ENCODE data around the gene AHDC1. TPM values are rescaled to one million over a fixed set of nuclear protein-coding genes. Genes with fewer than 3 reads are reported as not detected.

The AHDC1 gene
- total and polyA plus RNA-seq, 10 of the 15 experiments (the other 5 are each of a cell fraction or from before 2014, with no cell fraction given), result 0.21 to 13.0 (median 1.4) TPM

- DNase-seq (ENCODE audit: low read depth, low spot score) (no peak), FAIRE-seq (no peak), ATAC-seq (no peak)
- TF ChIP-seq BCLAF1 (IDR thresholded peaks at IDR 0.05) (no peak), IRF3 (IDR thresholded peaks at IDR 0.05) (no peak), MEF2A (IDR thresholded peaks at IDR 0.05; ENCODE audit: insufficient read depth, low read depth, low read length) (no peak), CEBPB (IDR thresholded peaks at IDR 0.05; ENCODE audit: borderline replicate concordance in 1 of 2, low read depth in 2 of 2, low read length in 2 of 2) (no peak), E2F8 (IDR thresholded peaks at IDR 0.05; ENCODE audit: low read depth, partially characterized antibody) (no peak), DPF2 (IDR thresholded peaks at IDR 0.05) (no peak), RBBP5 (conservative IDR thresholded peaks at IDR 0.05) (no peak), SREBF2 (IDR thresholded peaks at IDR 0.05; ENCODE audit: low read length) (no peak), HDGF (IDR thresholded peaks at IDR 0.05) (no peak), SMC3 (IDR thresholded peaks at IDR 0.05; ENCODE audit: borderline replicate concordance, low read length) (no peak), NR2C1 (IDR thresholded peaks at IDR 0.05) (no peak)
- H4K20me1 ChIP-seq (ENCODE audit: control insufficient read depth, insufficient read depth), result no peaks in the 10 kb centered on the region
- SMC1A ChIA-PET (ENCODE audit: uncharacterized antibody, unreplicated experiment), result no interaction called here
- RAD21 ChIA-PET (ENCODE audit: unreplicated experiment), result interaction anchor here (0.7 to 0.9 kb wide), 2 partner anchors 101 kb away, joined by 3 read pairs; no protein-coding TSS in a partner anchor
- in situ Hi-C loops (cut with MboI) (no loop called here), intact Hi-C loops (cut with micrococcal nuclease; ENCODE audit: unreplicated experiment) (no loop called here)
- no peak overlapping the region for H3K4me3 ChIP-seq
- 81% methylated on average over 24 of the region's 24 CpGs for WGBS (ENCODE audit: insufficient coverage, insufficient replicate concordance, low lambda C conversion rate, missing lambda C conversion rate)
- no peaks in the 10 kb centered on the region for H3K9me3 ChIP-seq (replicated peaks; ENCODE audit: control insufficient read depth, insufficient read depth, low read length)
- no peak overlapping the region for H3K4me2 ChIP-seq (ENCODE audit: control insufficient read depth, insufficient read depth)
- H3K79me2 ChIP-seq (ENCODE audit: control insufficient read depth, insufficient read depth, low read length), result no peaks in the 10 kb centered on the region
- H2AFZ ChIP-seq (ENCODE audit: control insufficient read depth, low read depth, low read length), result no peak overlapping the region
- CTCF ChIA-PET, result no interaction called here
- no peak overlapping the region for H3K27ac ChIP-seq (ENCODE audit: control insufficient read depth, insufficient read depth)
- no peaks in the 10 kb centered on the region for H3K36me3 ChIP-seq (ENCODE audit: control insufficient read depth in 2 of 2, insufficient read depth in 2 of 2, low read length in 1 of 2)
- H3K27me3 ChIP-seq (replicated peaks in 1 of 2; ENCODE audit: control insufficient read depth in 2 of 2, insufficient read depth in 2 of 2, low read length in 1 of 2), result no peaks in the 10 kb centered on the region
- H3K9ac ChIP-seq (ENCODE audit: control insufficient read depth, insufficient read depth, low read length), result no peak overlapping the region
- H3K4me1 ChIP-seq (ENCODE audit: control insufficient read depth, insufficient read depth, low read length), result no peaks in the 10 kb centered on the region; the same call in 1 of the 2 replicates
- BruUV-seq (replicated peaks), result no TSS peak
- POLR2A ChIA-PET, result interaction anchor here (0.6 kb wide), 1 partner anchor 101 kb away, joined by 3 read pairs; no protein-coding TSS in a partner anchor
Measured at GRCh38 chr1:27519331-27520258, 84.3 kb downstream of the AHDC1 start.
